NCI-H2029 treated with DMSO at 0.1 percent for 48 hours (cell line): ENCODE measurements around the gene GALR2.

Source experiments
- DNase-seq: peaks from one replicate; lab custom pipeline; 2025; lab: John Stamatoyannopoulos, UW

Gene GALR2

DNA sequence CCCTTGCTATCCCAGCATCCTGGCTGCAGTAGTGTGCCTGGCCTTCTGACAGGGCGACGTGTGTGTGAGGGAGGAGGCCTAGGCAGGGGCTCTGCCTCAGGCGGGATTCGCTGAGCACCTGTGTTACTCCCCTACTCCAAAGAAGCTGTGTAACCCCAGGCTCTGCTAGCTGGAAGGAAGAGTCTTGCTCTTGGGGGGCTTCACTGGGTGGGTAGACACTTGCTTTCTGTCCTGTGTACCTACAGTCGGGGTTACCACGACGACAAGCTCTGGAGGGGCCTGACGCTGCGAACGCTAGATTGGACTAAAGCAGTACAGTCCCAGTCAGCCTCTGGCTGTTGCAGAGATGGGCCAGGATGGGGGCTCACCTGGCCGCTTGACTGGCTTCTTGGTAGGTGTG, 19.5 kb downstream of the GALR2 start:
- DNase-seq, result no peak

DNA sequence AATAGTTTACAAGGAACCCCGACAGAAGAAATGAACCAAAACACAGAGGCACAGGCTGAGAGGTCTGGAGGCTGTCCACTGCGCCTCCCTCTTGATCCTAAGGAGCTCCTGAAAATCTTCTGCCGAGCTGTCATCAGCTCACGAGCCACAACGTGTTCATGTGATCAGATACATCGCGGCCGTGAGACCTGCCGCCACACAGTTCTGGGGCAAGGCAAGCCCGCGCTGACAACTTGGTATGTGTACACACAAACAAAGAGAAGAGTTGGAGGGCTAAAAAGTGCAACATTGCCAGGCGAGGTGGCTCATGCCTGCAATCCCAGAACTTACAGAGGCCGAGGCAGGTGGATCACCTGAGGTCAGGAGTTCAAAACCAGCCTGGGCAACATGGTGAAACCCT, 21.4 kb downstream of the GALR2 start:
- no peak for DNase-seq

DNA sequence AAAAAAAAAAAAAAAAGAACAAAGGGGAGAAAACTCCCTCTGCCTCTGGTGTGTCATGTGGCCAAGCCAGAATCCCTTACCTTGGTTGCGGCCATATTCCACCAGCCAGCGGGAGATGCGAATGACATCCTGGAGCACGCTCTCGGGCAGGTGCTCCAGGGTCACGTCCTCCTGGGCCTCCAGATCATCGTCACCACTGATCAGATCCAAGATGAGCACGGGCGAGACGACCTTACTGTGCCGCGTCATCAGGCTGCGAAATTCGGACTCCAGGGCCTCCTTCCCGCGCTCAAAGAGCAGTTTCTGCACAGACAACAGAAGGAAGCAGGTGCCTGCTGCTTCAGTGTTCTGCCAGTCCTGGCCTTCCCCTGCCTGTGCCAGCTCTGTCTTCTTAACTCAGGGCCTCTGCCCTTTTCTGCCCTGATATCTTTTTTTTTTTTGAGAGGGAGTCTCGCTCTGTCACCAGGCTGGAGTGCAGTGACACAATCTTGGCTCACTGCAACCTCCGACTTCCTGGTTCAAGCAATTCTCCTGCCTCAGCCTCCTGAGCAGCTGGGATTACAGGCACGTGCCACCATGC, 23.2 kb downstream of the GALR2 start:
- DNase-seq, result no peak

DNA sequence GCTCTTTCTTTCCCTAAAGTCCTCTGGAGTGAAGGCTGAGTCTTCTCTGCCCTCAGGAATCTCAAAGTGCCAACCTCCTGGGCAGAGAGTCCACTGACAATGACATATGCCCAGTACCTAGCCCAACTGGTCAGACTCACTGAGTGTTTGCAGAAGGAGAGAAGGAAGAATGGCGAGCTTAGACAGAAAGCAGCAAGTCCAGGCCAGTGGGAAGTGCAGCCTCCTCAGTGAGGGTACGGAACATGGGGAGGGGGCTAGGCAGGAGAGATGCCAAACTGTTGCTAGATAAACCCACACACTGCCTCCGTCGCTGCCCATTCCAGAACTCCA, 28.3 kb downstream of the GALR2 start:
- DNase-seq, result no peak

DNA sequence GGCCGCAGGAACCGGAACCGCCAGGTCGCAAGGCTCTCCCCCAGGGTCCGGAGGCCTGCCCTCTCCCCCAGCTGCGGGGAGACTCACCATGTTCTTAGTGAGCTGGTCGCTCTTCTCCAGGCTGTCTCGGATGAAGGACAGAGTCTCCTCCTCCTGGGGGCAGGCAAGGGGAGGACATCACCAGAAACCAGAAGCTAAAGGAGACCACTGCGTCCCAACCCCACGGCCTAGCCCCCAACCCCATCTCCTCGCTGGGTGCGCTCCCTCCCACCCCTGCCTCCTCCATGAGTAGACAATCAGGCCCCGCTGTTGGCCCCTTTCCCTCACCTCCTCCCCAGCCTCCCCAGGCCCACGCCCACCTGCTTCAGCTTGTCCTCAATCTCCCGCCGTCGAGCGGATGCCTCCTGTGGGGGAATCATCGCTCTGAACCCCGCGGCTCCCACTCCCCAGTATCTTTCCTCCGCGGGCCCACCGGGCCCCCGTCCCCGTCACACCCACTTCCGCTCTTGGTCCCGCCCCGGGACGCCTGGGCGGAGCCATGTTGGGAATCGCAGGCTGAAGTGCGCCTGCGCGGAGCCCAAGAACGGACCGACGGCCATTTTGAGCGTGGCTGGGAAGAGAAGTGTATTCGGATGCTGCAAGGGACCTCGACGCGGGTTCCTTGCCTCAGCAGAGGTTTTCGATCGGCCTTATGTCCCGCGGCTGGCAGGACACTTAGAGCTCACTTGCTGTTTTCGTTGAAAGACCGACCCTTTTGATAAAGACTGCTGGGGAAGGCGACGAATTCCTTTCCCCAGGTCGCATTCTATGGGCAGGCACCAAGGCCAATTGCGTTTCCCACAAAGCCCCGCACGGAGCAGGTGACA, 28.9 kb downstream of the GALR2 start, which contains the start of gene EXOC7:
EXOC7 (minus strand) TSS at position 514 of the 866 bp plus-strand sequence; CDS start at position 419, 95 bp downstream.
- DNase-seq, result peak; percentile 57

DNA sequence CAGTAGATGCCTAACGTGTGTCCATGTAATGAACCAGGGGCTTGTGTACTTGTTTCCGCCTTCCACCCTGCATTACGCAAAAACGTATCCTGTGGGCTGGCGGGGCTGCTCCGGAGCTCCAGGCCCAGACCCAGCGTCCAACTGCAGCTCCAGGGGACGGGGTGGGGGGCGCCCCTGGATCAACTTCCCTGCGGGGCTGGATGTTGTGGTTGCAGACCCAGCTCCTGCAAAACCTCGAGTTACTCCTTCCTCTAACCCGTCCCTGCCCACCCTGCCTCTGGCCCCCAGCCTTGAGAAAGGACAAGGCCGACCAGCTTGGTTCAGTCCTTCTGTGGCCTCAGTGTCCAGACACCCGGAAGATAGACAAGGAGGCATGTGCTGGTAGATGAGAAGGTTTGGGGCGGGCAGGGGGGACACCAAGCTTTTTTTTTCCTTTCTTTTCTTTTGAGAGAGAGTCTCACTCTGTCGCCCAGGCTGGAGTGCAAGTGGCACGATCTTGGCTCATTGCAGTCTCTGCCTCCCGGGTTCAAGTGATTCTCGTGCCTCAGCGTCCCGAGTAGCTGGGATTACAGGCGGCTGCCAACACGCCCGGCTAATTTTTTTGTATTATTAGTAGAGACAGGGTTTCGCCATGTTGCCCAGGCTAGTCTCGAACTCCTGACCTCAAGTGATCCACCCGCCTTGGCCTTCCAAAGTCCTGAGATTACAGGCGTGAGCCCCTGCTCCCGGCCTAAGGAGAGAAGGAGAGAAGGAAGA, 29.7 kb downstream of the GALR2 start:
- DNase-seq, result no peak

DNA sequence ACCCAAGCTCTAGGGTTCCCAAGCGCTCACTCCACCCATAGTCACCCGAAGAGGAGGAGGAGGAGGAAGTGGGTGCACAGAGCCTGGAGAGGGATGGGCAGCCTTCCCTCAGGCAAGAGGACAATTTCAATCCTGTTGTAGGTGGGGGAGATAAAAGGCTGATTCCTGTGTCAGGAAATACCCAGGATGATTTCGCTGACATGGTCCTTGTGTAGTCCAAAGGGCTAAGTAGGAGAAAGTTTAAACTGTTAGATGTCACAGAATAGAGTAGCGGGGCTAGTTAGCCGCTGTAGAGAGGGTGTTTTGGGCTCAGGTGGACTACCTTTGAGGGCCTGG, 30.3 kb downstream of the GALR2 start:
- no peak for DNase-seq

DNA sequence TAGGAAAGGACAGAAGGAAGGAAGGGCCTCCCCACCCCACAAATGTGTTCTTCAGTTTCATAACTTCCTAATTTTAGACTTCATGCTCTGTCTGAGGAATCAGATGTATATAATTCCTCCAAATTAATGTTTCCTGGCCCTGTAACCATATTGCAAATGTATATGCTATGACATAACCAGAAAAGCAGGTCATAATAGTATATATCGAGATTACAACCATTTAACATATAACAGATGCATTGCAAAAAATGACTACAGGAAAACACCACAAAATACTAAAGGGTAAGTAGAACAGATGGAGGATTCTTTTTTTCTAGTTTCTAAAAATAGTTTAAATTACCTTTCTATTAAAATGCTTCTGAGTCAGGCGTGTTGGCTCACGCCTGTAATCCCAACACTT, 32.1 kb downstream of the GALR2 start:
- DNase-seq, result no peak

DNA sequence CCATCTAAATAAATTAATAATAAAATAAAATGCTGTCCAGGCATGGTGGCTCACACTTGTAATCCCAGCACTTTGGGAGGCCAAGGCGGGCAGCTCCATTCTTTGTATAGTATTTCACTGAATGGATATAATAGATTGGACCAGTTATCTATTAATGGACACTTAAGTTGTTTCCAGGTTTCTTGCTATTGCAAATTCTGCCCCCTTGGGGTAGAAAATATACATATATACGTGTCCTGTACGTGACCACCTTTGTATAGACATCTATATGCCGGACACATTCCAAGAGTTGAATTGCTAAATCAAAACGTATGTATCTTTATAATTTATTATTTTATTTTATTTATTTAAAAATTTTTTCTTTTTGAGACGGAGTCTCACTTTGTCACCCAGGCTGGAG, 32.9 kb downstream of the GALR2 start:
- no peak for DNase-seq

DNA sequence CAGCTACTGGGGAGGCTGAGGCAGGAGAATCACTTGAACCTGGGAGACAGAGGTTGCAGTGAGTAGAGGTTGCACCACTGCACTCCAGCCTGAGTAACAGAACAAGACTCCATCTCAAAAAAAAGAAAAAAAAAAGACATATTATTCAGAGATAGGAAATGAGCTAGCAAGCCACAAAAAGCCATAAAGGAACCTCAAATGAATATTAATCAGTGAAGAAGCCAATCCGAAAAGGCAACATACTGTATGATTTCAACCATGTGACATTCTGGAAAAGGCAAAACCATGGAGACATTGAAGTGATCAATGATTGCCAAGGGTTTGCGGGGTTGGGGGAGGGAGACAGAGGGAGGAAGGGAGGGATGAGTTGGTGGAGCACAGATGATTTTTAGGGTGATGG, 37.4 kb downstream of the GALR2 start:
- DNase-seq, result no peak

DNA sequence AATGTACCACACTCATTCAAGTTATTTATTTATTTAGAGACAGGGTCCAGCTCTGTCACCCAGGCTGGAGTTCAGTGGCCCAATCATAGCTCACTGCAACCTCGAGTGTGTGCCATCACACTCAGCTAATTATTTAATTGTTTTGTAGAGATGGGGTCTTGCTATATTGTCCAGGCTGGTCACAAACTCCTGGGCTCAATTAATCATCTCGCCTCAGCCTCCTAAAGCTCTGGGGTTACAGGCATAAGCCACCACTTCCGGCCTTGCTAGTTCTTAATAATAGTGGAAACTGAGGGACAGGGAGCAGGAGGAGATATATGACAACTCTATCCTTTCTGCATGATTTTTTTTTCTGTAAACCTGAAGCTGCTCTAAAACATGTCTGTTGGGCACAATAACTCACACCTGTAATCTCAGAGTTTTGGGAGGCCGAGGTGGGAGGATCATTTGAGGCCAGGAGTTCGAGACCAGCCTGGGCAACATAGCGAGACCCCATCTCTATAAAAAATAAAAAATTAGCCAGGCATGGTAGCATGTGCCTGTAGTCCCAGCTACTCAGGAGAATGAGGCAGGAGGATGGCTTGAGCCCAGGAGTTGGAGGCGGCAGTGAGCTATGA, 40.7 kb downstream of the GALR2 start:
- no peak for DNase-seq

DNA sequence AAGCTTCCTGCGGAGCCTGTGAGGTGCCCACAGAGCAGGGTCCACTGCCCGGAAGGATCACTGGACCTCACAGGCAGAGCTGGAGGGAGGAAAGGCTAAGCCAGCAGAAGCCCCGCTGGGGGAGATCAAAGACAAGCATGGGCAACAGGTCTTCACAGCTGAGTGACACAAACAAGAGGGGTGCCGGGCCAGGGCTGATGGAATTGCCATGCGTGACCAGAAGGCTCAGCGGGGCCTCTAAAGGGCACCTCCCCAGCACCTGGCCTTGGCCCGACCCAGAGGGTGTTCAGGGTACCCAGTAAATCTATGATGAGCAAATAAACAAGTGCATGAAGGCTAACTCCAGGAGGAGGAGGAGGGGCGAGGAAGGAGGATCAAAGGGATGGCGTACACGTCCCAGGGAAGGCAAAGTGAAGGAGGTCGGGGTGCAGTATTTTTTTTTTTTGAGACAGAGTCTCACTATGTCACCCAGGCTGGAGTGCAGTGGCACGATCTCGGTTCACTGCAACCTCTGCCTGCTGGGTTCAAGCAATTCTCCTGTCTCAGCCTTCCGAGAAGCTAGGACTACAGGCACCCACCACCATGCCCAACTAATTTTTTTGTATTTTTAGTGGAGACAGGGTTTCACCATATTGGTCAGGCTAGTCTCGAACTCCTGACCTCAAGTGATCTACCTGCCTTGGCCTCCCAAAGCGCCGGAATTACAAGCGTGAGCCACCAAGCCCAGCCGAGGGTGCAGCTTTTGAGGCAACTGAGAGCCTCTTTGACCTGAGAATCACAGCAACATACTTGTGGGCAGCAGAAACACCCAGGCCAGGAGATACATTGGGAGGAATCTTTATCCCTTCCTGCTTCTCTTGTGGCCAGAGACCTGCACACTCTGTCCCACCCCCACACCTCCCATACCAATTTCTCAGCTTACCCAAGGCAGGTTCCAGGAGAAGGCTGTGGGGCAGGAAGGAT, 45.1 kb downstream of the GALR2 start:
- DNase-seq, result no peak

DNA sequence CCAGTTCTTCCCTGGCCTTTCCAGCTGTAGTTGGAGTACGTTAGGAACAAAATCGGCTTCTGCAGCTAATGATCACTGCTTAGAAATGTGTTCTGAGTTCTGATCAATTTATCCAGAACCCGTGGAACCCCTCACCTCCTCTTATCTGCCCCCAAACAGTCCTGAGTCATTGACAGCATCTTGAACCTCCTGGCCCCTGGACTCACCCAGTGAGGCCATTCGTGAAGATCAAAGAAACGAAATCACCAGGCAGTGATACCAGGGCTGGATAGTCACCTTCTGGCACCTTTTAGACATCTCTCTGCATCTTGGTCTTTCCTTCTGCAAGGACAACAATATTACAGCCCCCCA, 46.1 kb downstream of the GALR2 start:
- DNase-seq, result no peak

DNA sequence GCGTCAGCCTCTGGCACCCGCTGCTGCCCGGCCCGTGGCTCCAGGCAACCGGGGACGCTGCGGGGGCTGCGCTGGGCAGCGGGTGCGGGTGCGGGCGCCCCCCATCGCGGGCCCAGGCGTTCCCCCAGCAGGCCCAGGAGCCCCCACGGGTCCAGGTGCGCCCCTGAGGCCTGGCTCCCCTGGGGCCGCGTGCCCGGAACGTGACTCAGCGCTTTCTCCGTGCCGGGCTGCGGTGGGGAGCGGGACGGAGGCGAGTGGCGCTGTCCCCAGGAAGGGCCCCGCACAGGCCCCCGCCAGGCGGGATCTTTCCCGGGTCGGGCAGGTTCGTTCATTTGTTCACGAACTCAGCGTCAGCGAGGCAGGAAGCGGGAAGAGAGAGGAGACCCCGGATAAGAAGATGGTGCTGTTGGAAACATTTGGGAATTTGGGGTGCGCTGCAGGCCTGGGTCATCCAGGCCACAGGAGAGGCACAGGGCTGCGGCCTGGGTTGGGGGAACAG, 47.4 kb downstream of the GALR2 start:
- no peak for DNase-seq

DNA sequence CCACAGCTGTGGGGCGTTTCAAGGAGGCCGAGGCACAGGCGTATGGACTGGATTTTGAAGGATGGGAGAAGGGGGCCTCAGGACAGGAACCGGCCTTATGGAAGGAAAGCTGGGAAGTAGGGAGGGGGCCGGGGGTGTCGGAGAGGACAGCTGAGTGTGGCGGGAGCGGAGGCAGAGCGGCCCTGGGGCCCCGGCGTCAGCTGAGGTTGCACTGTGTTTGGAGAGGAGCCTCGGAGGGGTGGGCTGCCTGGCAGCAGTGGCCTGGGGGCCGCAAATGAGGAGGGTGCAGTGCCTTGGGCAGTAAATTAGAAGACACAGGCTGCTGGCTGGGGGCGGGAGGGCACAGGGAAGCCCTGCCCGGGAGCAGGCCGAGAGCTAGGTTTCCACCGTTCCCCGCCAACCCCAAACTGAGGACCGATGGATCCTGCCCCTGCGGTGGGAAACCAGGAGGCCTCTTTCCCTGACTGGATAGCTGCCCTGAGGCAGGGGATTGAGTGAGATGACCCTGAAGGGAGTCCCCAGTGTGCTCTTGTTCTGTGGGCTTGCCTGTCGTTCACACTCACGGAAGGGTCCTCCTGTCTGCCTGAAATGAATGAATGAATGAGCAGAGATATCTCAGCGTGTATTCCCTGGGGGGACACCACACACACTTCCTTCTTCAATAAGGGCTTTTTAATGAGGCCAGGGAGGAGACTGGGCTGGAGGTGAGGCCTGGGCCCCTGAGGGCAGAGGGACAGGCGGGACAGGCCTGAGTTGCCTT, 48.0 kb downstream of the GALR2 start:
- no peak for DNase-seq

DNA sequence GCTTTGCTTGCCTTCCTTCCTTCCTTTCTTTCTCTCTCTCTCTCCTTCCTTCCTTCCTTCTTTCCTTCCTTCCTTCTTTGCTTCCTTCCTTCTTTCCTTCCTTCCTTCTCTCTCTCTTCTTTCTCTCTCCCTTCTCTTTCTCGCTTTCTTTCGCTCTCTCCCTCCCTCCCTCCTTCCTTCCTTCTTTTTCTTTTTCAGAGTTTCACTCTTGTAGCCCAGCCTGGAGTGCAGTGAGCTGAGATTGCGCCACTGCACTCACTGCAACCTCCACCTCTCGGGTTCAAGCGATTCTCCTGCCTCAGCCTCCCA, 48.6 kb downstream of the GALR2 start:
- no peak for DNase-seq

DNA sequence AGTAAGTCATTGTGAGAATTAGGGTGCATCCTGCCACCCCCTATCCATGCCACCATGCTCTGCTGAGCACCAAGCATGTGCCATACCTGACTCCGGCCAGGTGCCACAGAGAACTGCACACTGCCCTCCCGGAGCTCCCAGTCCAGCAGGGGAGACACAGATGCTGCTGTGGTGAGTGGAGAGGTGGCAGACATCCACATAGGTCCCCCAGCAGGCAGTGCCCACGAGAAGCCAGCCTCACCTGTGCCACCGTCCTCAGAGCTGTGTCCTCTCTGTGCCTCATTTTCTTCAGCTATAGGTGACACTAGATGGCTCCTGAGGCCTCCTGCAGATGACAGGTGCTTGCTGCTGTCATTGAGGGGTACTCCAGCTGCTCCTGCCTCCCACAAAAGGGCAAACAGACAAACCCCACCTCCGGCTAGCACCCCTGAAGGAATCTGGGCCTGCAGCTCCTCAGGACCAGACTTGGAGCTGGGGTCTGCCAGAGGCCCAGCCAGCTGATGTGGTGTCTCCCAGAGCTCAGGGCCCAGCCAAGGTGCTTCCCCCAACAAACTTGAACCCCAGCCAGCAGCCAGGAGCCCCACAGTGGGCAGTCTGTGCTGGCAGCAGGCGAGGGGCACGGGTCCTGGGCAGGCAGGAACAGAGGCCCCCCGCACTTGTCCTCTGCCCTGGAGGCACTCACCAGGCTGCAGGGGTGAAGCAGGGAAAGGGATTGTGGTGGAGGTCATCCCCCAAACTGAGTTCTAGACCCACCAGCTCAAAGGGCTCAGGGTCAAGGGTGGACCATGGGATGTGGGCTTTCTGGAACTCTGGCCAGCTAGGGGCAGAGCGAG, 49.4 kb downstream of the GALR2 start:
- DNase-seq, result no peak

DNA sequence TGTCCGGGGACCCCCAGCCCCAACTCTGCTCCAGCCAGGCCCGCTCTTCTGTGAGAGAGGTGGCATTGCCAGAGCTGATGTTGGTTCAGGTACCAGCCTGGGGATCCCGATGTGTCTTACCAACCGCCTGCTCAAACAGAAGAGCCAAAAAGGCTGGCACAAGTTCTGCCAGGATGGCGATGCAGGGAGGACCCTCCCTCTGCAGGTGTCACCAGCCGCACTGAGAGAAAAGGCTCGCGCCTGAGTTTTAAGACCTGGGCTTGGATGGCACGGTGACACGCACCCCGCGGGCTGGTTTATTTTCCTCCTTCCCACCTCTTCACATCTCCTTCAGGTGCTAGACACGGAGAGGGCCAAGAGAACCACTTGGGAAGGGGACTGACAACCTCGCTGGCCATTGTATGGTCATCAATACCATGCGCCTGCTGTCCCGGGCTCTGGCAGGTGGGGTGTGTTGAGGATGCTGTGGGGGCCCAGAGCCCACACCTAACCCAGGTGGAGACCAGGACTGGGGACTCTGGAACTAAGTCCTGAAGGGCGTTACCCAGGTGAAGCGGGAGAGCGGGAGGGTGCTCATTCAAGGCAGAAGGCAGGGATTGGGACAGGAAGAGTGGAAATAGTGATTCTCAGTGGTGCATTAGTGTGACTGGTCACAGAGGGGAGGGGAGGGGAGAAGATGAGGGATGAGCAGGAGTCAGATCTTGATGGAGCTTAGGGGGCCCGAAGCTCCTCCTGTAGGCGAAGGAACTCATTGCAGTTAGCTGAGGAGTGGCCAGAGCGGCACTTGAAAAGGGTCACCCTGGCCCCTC, 50.2 kb downstream of the GALR2 start:
- DNase-seq, result no peak

DNA sequence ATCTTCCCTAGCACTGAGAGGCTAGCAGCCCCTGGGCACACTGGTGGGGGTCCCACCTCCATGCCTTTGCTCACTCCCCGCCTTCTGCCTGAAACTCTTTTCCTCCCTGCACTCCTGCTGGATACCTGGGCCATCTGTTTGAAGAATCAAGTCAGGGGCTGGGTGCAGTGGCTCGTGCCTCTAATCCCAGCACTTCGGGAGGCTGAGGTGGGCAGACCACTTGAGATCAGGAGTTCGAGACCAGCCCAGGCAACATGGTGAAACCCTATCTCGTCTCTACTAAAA, 50.8 kb downstream of the GALR2 start:
- DNase-seq, result no peak
